ENCODE measurements around the gene DLGAP1.

DLGAP1 gene

GRCh38 chr18:4181086-4181485 is 274.0 kb downstream of the DLGAP1 start:
- H3K27ac ChIP-seq (ENCODE audit: low read length), result no peak overlapping the region
- no peaks in the 10 kb centered on the region for H3K27me3 ChIP-seq (ENCODE audit: low read depth, low read length)
- no peaks in the 10 kb centered on the region for H4K20me1 ChIP-seq (ENCODE audit: insufficient read depth, low read length)
- H3K9me3 ChIP-seq (ENCODE audit: insufficient read depth, low read length), result no peaks in the 10 kb centered on the region
- no peak overlapping the region for H3K4me2 ChIP-seq (ENCODE audit: low read length)
- H3K79me2 ChIP-seq (ENCODE audit: low read length), result no peaks in the 10 kb centered on the region
- no peak overlapping the region for H2AFZ ChIP-seq (ENCODE audit: low read depth, low read length)
- no peaks in the 10 kb centered on the region for H3K4me1 ChIP-seq (ENCODE audit: low read length)
- H3K4me3 ChIP-seq (ENCODE audit: low read length), result no peak overlapping the region
- no peak overlapping the region for H3K9ac ChIP-seq (ENCODE audit: low read length)
- TF ChIP-seq EZH2phosphoT487 (IDR thresholded peaks at IDR 0.05; ENCODE audit: low read depth) (no peak), CTCF (IDR thresholded peaks at IDR 0.05; ENCODE audit: low read depth, low read length) (no peak)
- H3K36me3 ChIP-seq (replicated peaks; ENCODE audit: low read depth, low read length), result no peaks in the 10 kb centered on the region

GRCh38 chr18:4172196-4173100 is 282.7 kb downstream of the DLGAP1 start:
- Histone ChIP-seq H4K20me1 (ENCODE audit: insufficient read depth, low read length) (no peaks in the 10 kb centered on the region), H3K4me3 (ENCODE audit: low read length) (no peak overlapping the region), H3K9me3 (ENCODE audit: insufficient read depth, low read length) (no peaks in the 10 kb centered on the region), H3K79me2 (ENCODE audit: low read length) (no peaks in the 10 kb centered on the region), H3K4me1 (ENCODE audit: low read length) (no peaks in the 10 kb centered on the region), H3K36me3 (replicated peaks; ENCODE audit: low read depth, low read length) (no peaks in the 10 kb centered on the region), H3K27ac (ENCODE audit: low read length) (no peak overlapping the region), H3K4me2 (ENCODE audit: low read length) (no peak overlapping the region), H3K27me3 (ENCODE audit: low read depth, low read length) (no peaks in the 10 kb centered on the region), H2AFZ (ENCODE audit: low read depth, low read length) (no peak overlapping the region), H3K9ac (ENCODE audit: low read length) (no peak overlapping the region)
- TF ChIP-seq CTCF (IDR thresholded peaks at IDR 0.05; ENCODE audit: low read depth, low read length), result no peak
- no peak for TF ChIP-seq EZH2phosphoT487 (IDR thresholded peaks at IDR 0.05; ENCODE audit: low read depth)

- no peaks in the 10 kb centered on the region for H4K20me1 ChIP-seq (ENCODE audit: insufficient read depth, low read length)
- H3K27me3 ChIP-seq (ENCODE audit: low read depth, low read length), result no peaks in the 10 kb centered on the region
- no peak overlapping the region for H3K4me2 ChIP-seq (ENCODE audit: low read length)
- H3K27ac ChIP-seq (ENCODE audit: low read length), result no peak overlapping the region
- no peak overlapping the region for H3K9ac ChIP-seq (ENCODE audit: low read length)
- H3K79me2 ChIP-seq (ENCODE audit: low read length), result no peaks in the 10 kb centered on the region
- H3K4me1 ChIP-seq (ENCODE audit: low read length), result no peaks in the 10 kb centered on the region
- no peak overlapping the region for H3K4me3 ChIP-seq (ENCODE audit: low read length)
- TF ChIP-seq EZH2phosphoT487 (IDR thresholded peaks at IDR 0.05; ENCODE audit: low read depth), result no peak
- no peak for TF ChIP-seq CTCF (IDR thresholded peaks at IDR 0.05; ENCODE audit: low read depth, low read length)
- H3K36me3 ChIP-seq (replicated peaks; ENCODE audit: low read depth, low read length), result no peaks in the 10 kb centered on the region
- no peaks in the 10 kb centered on the region for H3K9me3 ChIP-seq (ENCODE audit: insufficient read depth, low read length)
- no peak overlapping the region for H2AFZ ChIP-seq (ENCODE audit: low read depth, low read length)
These were observed 297.8 kb downstream of the DLGAP1 start for GRCh38 chr18:4157352-4157751.

DNA sequence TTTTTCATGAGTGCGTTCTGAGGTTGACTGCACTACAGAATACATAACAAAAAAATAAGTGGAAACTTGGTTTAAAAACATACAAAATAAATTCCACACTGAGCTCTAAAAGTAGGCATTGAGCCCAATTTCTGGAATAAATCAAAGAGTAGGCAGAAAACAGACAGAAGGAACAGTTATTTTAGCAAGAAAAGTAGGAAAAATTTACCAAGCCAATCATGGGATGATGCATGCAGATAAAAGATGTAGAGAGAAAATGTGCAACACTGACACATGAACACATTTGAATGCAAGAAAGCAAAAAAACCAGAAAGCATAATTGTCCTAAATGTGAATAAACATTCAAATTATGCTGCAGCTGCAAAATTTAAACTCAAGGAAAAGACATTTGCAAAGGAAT is 308.3 kb downstream of the DLGAP1 start:
- H2AFZ ChIP-seq (ENCODE audit: low read depth, low read length), result no peak overlapping the region
- no peaks in the 10 kb centered on the region for H3K27me3 ChIP-seq (ENCODE audit: low read depth, low read length)
- TF ChIP-seq EZH2phosphoT487 (IDR thresholded peaks at IDR 0.05; ENCODE audit: low read depth) (no peak), CTCF (IDR thresholded peaks at IDR 0.05; ENCODE audit: low read depth, low read length) (no peak)

More for the DNA sequence above, 308.3 kb downstream of the DLGAP1 start:
- no peak overlapping the region for H3K27ac ChIP-seq (ENCODE audit: low read length)
- H3K4me2 ChIP-seq (ENCODE audit: low read length), result no peak overlapping the region
- no peaks in the 10 kb centered on the region for H3K9me3 ChIP-seq (ENCODE audit: insufficient read depth, low read length)
- no peaks in the 10 kb centered on the region for H3K36me3 ChIP-seq (replicated peaks; ENCODE audit: low read depth, low read length)
- H3K9ac ChIP-seq (ENCODE audit: low read length), result no peak overlapping the region
- no peaks in the 10 kb centered on the region for H3K4me1 ChIP-seq (ENCODE audit: low read length)
- H4K20me1 ChIP-seq (ENCODE audit: insufficient read depth, low read length), result no peaks in the 10 kb centered on the region
- H3K79me2 ChIP-seq (ENCODE audit: low read length), result no peaks in the 10 kb centered on the region
- H3K4me3 ChIP-seq (ENCODE audit: low read length), result no peak overlapping the region
